ENCODE measurements around the gene CEMIP. TPM values are rescaled to one million over a fixed set of nuclear protein-coding genes. Genes with fewer than 3 reads are reported as not detected.

Gene CEMIP
- total and polyA plus RNA-seq, 7 experiments from 2014 or later: 0.02 TPM; not detected in 6

DNA sequence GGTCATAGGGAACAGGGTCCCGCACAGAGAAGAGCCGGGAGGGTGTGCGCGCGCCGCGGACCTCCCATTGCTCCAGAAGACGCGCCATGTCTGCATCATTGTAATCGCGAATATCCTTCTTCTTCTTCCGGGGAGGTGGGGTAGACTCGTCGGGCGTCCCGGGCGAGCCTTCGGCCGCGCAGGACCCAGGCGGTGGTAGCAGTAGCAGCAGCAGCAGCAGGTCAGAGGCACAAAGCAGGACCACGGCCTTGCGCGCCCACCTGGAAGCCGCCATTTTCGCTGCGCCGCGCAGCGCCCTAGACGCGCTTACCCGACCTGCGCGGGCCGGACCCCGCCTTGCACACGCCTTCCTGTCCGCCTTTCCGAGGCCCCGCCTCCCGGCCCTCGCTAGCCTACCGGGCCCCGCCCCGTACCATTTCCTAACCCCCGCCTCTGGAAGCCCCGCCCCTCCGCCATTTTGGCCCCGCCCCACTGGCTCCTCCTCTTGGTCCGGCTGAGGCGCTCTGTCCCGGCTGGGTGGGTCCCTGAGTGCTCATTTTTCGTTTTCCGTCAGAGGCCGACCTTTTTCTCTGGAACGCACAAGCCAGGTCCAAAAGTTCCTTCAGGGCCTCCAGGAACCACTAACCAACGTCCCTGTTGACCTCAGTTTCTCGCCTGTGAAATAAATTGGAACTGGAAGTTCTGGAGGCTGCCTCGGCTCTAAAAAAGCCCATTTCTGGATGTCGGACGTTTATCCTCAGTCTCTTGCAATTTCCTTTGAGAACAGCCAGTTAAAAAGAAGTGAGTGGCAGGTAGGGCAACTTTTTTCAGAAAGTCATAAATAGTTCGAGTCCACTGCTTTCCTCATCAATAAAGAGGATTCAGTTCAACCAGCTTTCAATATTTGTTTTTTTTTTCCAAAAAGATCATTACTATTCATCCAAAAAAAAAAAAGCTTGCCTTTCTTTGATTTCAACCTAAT is 210.6 kb downstream of the CEMIP start, which contains the start of gene MESD:
MESD (minus strand) TSS at position 302 of the 961 bp plus-strand sequence; CDS start at position 274, 28 bp downstream.
- ChIA-PET POLR2A (interaction anchor here (1.0 to 7.3 kb wide), 3 partner anchors 9 to 307 kb away, joined by 3 to 87 read pairs (median 3); partner anchors contain the start of gene TLNRD1), CTCF (interaction anchor here (0.6 to 1.3 kb wide), 2 partner anchors 9 to 118 kb away, joined by 3 to 4 read pairs; no protein-coding TSS in a partner anchor)
- peak within 1 kb of the TSS; percentile 92 to 99 (median 99) for H3K27ac Mint-ChIP-seq
- peak within 1 kb of the TSS; percentile 90 for H3K27ac ChIP-seq (ENCODE audit: low read depth, low read length)
- DNase-seq (peak; percentile 89 to 97 (median 93)), ATAC-seq (peak; percentile 99)
- intact Hi-C loops (cut with micrococcal nuclease): loop anchor here (1.0 to 10.0 kb wide), 9 partner anchors 11 to 1095 kb away; partner anchors contain the start of genes TLNRD1 (in 2 of the 2), FAH (in 1 of the 2), MEX3B (in 1 of the 2) and MTHFS (in 1 of the 2)
- H3K36me3 ChIP-seq (ENCODE audit: control insufficient read depth in 2 of 3, insufficient read depth in 3 of 3, low read length in 3 of 3): peaks cover 0 to 11% (median 0%) of the 10 kb centered on the region in 3 experiments
- no peaks in the 10 kb centered on the region for H3K27me3 Mint-ChIP-seq
- no peaks in the 10 kb centered on the region for H3K9me3 ChIP-seq (ENCODE audit: control insufficient read depth in 2 of 3, low read length in 3 of 3)
- H3K4me1 ChIP-seq (ENCODE audit: control insufficient read depth in 2 of 2, insufficient read depth in 2 of 2, low read length in 2 of 2): peaks cover 28 to 45% of the 10 kb centered on the region in 2 donors
- peaks cover 0 to 11% (median 7%) of the 10 kb centered on the region in 5 donors for H3K36me3 Mint-ChIP-seq
- no peaks in the 10 kb centered on the region for H3K27me3 ChIP-seq (ENCODE audit: control insufficient read depth in 2 of 2, insufficient read depth in 2 of 2, low read length in 2 of 2)
- H3K4me3 Mint-ChIP-seq: peak within 1 kb of the TSS; percentile 95 to 100 (median 98)
- no peaks in the 10 kb centered on the region for H3K9me3 Mint-ChIP-seq
- H3K4me1 Mint-ChIP-seq: peaks cover 37 to 68% (median 64%) of the 10 kb centered on the region in 7 donors
- peak within 1 kb of the TSS; percentile 95 for H3K4me3 ChIP-seq (ENCODE audit: low read length)

DNA sequence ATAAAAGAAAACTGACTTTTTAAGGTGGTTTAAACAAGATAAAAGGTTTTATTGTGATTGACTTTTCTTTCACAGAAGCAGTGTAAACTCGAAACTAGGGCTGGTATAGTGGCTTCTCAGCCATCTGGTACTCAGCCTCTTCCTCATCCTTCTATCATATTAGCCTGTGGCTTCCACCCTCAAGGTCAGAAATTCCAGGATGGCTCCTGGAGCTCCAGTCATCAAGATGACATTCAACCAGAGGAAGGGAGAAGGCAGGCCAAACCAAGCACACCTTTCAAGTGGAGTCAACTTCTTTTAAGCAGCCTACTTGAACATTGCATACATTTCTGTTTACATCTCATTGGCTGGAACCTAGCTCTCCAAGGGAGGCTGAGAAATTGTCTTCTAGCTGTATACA is 211.8 kb downstream of the CEMIP start:
- ChIA-PET POLR2A (interaction anchor here (0.8 to 7.3 kb wide), 2 partner anchors 11 to 1023 kb away, joined by 3 to 87 read pairs; partner anchors contain the start of gene TLNRD1), CTCF (interaction anchor here (0.7 to 1.8 kb wide), 8 partner anchors 8 to 300 kb away, joined by 3 to 13 read pairs (median 3); partner anchors contain the start of gene TLNRD1)
- H3K9me3 Mint-ChIP-seq: peaks cover 0 to 2% (median 0%) of the 10 kb centered on the region in 11 donors
- H3K27me3 Mint-ChIP-seq: no peaks in the 10 kb centered on the region
- intact Hi-C loops (cut with micrococcal nuclease): loop anchor here in 1 of 2 donors (2.0 to 5.0 kb wide), 4 partner anchors 14 to 934 kb away; partner anchors contain the start of genes STARD5 and ZFAND6
- peaks cover 28 to 39% of the 10 kb centered on the region in 2 donors for H3K4me1 ChIP-seq (ENCODE audit: control insufficient read depth in 2 of 2, insufficient read depth in 2 of 2, low read length in 2 of 2)
- H3K4me3 Mint-ChIP-seq: peak overlapping the region in 7 of 10 donors; percentile 38 to 97 (median 53)
- no peaks in the 10 kb centered on the region for H3K27me3 ChIP-seq (ENCODE audit: control insufficient read depth in 2 of 2, insufficient read depth in 2 of 2, low read length in 2 of 2)
- peak overlapping the region in 8 of 9 donors; percentile 17 to 99 (median 60) for H3K27ac Mint-ChIP-seq
- H3K36me3 Mint-ChIP-seq: peaks cover 0 to 11% (median 8%) of the 10 kb centered on the region in 5 donors
- DNase-seq (no peak), ATAC-seq (no peak)
- H3K9me3 ChIP-seq (ENCODE audit: control insufficient read depth in 2 of 3, low read length in 3 of 3): no peaks in the 10 kb centered on the region
- H3K4me1 Mint-ChIP-seq: peaks cover 33 to 67% (median 58%) of the 10 kb centered on the region in 7 donors
- no peak overlapping the region for H3K4me3 ChIP-seq (ENCODE audit: low read length)
- peaks cover 0 to 7% (median 0%) of the 10 kb centered on the region in 3 experiments for H3K36me3 ChIP-seq (ENCODE audit: control insufficient read depth in 2 of 3, insufficient read depth in 3 of 3, low read length in 3 of 3)
- H3K27ac ChIP-seq (ENCODE audit: low read depth, low read length): no peak overlapping the region

DNA sequence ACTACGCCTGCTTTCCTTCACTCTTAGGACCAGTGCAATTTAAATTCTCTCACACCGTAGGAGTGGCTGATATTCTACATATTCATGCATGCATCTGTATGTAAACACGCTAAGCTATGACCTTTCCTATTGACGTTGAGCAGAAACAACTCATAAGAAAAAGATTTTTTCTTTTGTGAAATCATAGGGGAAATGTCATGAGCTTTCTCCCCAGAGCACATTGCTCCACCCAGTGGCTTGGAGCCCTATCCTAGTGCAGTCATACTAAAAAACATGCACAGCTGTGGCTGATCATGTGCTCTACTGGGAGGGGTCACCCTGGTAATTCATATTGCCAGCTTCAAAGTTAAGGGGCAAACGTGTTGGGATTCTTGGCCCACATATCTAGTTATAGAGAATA is 212.3 kb downstream of the CEMIP start:
- intact Hi-C loops (cut with micrococcal nuclease): loop anchor here in 1 of 2 donors (2.0 to 5.0 kb wide), 4 partner anchors 13 to 934 kb away; partner anchors contain the start of genes STARD5 and ZFAND6
- Histone ChIP-seq H3K4me1 (ENCODE audit: control insufficient read depth in 2 of 2, insufficient read depth in 2 of 2, low read length in 2 of 2) (peaks cover 28 to 39% of the 10 kb centered on the region in 2 donors), H3K27me3 (ENCODE audit: control insufficient read depth in 2 of 2, insufficient read depth in 2 of 2, low read length in 2 of 2) (no peaks in the 10 kb centered on the region), H3K27ac (ENCODE audit: low read depth, low read length) (no peak overlapping the region), H3K36me3 (ENCODE audit: control insufficient read depth in 2 of 3, insufficient read depth in 3 of 3, low read length in 3 of 3) (peaks cover 0 to 5% (median 0%) of the 10 kb centered on the region in 3 experiments), H3K4me3 (ENCODE audit: low read length) (no peak overlapping the region), H3K9me3 (ENCODE audit: control insufficient read depth in 2 of 3, low read length in 3 of 3) (no peaks in the 10 kb centered on the region)
- ATAC-seq (no peak), DNase-seq (peak in 4 of 9 donors; percentile 24 to 44 (median 28))
- Mint-ChIP-seq H3K9me3 (peaks cover 0 to 6% (median 0%) of the 10 kb centered on the region in 11 donors), H3K27me3 (no peaks in the 10 kb centered on the region), H3K4me1 (peaks cover 33 to 65% (median 57%) of the 10 kb centered on the region in 7 donors), H3K27ac (peak overlapping the region in 8 of 9 donors; percentile 21 to 99 (median 60)), H3K36me3 (peaks cover 0 to 13% (median 6%) of the 10 kb centered on the region in 5 donors), H3K4me3 (peak overlapping the region; percentile 4 to 97 (median 40))
- ChIA-PET CTCF (interaction anchor here (0.7 to 1.8 kb wide), 7 partner anchors 9 to 300 kb away, joined by 3 to 13 read pairs (median 3); partner anchors contain the start of gene TLNRD1), POLR2A (interaction anchor here (0.8 to 7.3 kb wide), 2 partner anchors 11 to 1023 kb away, joined by 3 to 87 read pairs; partner anchors contain the start of gene TLNRD1)

DNA sequence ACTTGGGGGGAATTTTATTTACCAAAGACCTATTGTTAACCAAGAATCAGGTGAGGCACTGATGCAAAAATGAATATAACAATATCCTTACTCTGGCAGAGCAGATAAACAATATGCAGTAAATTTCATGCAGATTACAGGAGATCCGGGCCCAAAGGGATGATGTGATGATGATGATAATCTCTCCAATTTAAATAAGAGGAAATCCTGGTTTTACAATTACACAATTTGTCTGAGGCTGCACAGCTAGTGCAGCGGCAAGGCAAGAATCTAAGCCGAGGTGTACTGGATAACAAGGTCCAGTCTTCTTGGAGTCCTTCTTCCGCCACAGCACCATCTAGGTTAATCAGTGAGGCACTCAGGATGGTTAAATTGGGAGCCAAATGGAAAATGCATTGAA is 212.8 kb downstream of the CEMIP start:
- Histone ChIP-seq H3K36me3 (ENCODE audit: control insufficient read depth in 2 of 3, insufficient read depth in 3 of 3, low read length in 3 of 3) (peaks cover 0 to 5% (median 0%) of the 10 kb centered on the region in 3 experiments), H3K4me3 (ENCODE audit: low read length) (no peak overlapping the region), H3K27ac (ENCODE audit: low read depth, low read length) (no peak overlapping the region), H3K9me3 (ENCODE audit: control insufficient read depth in 2 of 3, low read length in 3 of 3) (no peaks in the 10 kb centered on the region), H3K27me3 (ENCODE audit: control insufficient read depth in 2 of 2, insufficient read depth in 2 of 2, low read length in 2 of 2) (no peaks in the 10 kb centered on the region), H3K4me1 (ENCODE audit: control insufficient read depth in 2 of 2, insufficient read depth in 2 of 2, low read length in 2 of 2) (peaks cover 23 to 33% of the 10 kb centered on the region in 2 donors)
- intact Hi-C loops (cut with micrococcal nuclease): loop anchor here in 1 of 2 donors (5.0 kb wide), 2 partner anchors 330 to 935 kb away; partner anchors contain the start of genes STARD5 and ZFAND6
- H3K4me3 Mint-ChIP-seq: no peak overlapping the region
- no peaks in the 10 kb centered on the region for H3K27me3 Mint-ChIP-seq
- peaks cover 0 to 6% (median under 1%) of the 10 kb centered on the region in 11 donors for H3K9me3 Mint-ChIP-seq
- ChIA-PET CTCF (interaction anchor here (1.1 to 1.8 kb wide), 6 partner anchors 8 to 299 kb away, joined by 3 to 13 read pairs (median 4); partner anchors contain the start of gene TLNRD1), POLR2A (interaction anchor here (1.0 to 7.3 kb wide), 2 partner anchors 10 to 34 kb away, joined by 4 to 87 read pairs; partner anchors contain the start of gene TLNRD1)
- ATAC-seq (no peak), DNase-seq (no peak)
- peaks cover 28 to 60% (median 52%) of the 10 kb centered on the region in 7 donors for H3K4me1 Mint-ChIP-seq
- H3K36me3 Mint-ChIP-seq: peaks cover 0 to 14% (median 6%) of the 10 kb centered on the region in 5 donors
- peak overlapping the region in 5 of 9 donors; percentile 21 to 80 (median 46) for H3K27ac Mint-ChIP-seq

DNA sequence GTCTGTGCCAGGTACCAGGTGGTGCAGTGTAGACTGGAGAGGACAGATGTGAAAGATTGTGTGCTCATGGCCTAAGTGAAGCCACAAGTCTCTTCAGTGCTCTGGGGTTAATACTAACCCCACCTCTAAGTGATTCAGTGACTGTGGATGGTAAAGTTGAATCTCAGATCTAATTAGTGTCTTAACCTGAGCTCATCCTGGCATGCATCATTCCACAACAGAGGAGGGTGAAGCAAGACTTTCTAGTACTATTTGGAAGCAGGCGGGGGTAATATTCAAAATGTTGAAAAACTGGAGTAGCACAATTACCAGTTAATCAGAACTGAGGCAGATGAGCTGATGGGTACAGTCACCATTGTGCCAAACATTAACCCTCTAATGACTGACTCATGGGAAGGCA is 213.3 kb downstream of the CEMIP start:
- Mint-ChIP-seq H3K4me1 (peaks cover 26 to 57% (median 54%) of the 10 kb centered on the region in 7 donors), H3K27ac (no peak overlapping the region), H3K27me3 (no peaks in the 10 kb centered on the region), H3K36me3 (peaks cover 0 to 17% (median 6%) of the 10 kb centered on the region in 5 donors), H3K9me3 (peaks cover 0 to 6% (median 2%) of the 10 kb centered on the region in 11 donors), H3K4me3 (no peak overlapping the region)
- Histone ChIP-seq H3K4me3 (ENCODE audit: low read length) (no peak overlapping the region), H3K27me3 (ENCODE audit: control insufficient read depth in 2 of 2, insufficient read depth in 2 of 2, low read length in 2 of 2) (no peaks in the 10 kb centered on the region), H3K36me3 (ENCODE audit: control insufficient read depth in 2 of 3, insufficient read depth in 3 of 3, low read length in 3 of 3) (peaks cover 0 to 5% (median 0%) of the 10 kb centered on the region in 3 experiments), H3K9me3 (ENCODE audit: control insufficient read depth in 2 of 3, low read length in 3 of 3) (no peaks in the 10 kb centered on the region), H3K27ac (ENCODE audit: low read depth, low read length) (no peak overlapping the region), H3K4me1 (ENCODE audit: control insufficient read depth in 2 of 2, insufficient read depth in 2 of 2, low read length in 2 of 2) (peaks cover 20 to 31% of the 10 kb centered on the region in 2 donors)
- intact Hi-C loops (cut with micrococcal nuclease): loop anchor here in 1 of 2 donors (5.0 kb wide), 2 partner anchors 330 to 935 kb away; partner anchors contain the start of genes STARD5 and ZFAND6
- DNase-seq (no peak), ATAC-seq (no peak)
- ChIA-PET POLR2A (interaction anchor here (1.0 to 7.3 kb wide), 2 partner anchors 10 to 33 kb away, joined by 4 to 87 read pairs; partner anchors contain the start of gene TLNRD1), CTCF (interaction anchor here (1.8 kb wide), 1 partner anchor 274 kb away, joined by 13 read pairs; no protein-coding TSS in a partner anchor)

All from naive thymus-derived CD4-positive, alpha-beta T cell (primary cell).